ENCODE results near the gene CTPS2.

CTPS2 gene

DNA sequence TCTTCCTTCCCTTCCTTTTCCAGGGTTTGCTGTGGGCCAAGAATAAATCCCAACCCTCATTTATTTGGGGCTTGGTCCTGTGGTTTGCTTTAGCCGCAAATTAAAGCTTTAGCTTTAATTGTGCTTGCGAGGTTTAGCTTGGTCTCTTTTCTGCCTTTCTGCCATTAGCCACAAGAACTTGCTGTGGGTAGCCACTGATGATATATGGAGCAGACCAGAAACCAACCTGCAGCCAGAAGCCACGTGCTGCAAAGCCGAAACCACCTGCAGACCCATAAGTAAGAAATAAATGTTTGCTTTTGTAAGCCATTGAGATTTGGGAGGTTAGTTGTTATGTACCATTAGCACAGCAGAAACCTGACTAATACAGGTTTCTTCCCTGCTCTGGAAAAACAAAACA lies 152.3 kb downstream of the CTPS2 start:
- DNase-seq (ENCODE audit: low read depth), result no peak
- no peak overlapping the region for H3K4me3 ChIP-seq (ENCODE audit: low read depth, low read length)
- TF ChIP-seq POLR2A (IDR thresholded peaks at IDR 0.05; ENCODE audit: extremely low read depth, insufficient read length) (no peak), MYC (IDR thresholded peaks at IDR 0.05; ENCODE audit: low read depth, low read length) (no peak)
- TF ChIP-seq, protein P1, sequence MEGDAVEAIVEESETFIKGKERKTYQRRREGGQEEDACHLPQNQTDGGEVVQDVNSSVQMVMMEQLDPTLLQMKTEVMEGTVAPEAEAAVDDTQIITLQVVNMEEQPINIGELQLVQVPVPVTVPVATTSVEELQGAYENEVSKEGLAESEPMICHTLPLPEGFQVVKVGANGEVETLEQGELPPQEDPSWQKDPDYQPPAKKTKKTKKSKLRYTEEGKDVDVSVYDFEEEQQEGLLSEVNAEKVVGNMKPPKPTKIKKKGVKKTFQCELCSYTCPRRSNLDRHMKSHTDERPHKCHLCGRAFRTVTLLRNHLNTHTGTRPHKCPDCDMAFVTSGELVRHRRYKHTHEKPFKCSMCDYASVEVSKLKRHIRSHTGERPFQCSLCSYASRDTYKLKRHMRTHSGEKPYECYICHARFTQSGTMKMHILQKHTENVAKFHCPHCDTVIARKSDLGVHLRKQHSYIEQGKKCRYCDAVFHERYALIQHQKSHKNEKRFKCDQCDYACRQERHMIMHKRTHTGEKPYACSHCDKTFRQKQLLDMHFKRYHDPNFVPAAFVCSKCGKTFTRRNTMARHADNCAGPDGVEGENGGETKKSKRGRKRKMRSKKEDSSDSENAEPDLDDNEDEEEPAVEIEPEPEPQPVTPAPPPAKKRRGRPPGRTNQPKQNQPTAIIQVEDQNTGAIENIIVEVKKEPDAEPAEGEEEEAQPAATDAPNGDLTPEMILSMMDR (IDR thresholded peaks at IDR 0.05; ENCODE audit: low read depth, low read length), result no peak
- TF ChIP-seq, protein P2, sequence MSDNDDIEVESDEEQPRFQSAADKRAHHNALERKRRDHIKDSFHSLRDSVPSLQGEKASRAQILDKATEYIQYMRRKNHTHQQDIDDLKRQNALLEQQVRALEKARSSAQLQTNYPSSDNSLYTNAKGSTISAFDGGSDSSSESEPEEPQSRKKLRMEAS (IDR thresholded peaks at IDR 0.05; ENCODE audit: low read depth, low read length), result no peak

DNA sequence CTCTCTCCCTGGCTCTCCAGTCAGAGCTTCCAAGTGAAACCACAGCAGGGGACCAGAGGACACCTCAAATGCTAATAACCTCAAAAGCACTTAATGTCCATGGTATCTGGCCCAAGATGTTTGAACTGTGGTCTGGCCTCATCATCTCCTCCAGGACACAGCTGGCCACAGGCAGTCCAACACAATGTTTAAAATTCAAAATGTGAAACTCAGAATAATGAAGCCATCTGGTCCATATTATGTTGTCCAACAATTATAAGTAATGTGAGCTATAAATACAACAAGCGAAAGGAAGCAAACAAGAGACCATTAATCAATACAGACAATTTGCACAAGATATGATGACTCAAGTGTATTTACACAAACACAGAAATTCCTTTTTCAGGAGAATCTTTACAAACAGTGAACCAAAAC lies 153.3 kb downstream of the CTPS2 start:
- TF ChIP-seq, protein P2 (IDR thresholded peaks at IDR 0.05; ENCODE audit: low read depth, low read length), result no peak
- TF ChIP-seq POLR2A (IDR thresholded peaks at IDR 0.05; ENCODE audit: extremely low read depth, insufficient read length) (no peak), MYC (IDR thresholded peaks at IDR 0.05; ENCODE audit: low read depth, low read length) (no peak)
- TF ChIP-seq, protein P1 (IDR thresholded peaks at IDR 0.05; ENCODE audit: low read depth, low read length), result no peak
- DNase-seq (ENCODE audit: low read depth), result no peak
- H3K4me3 ChIP-seq (ENCODE audit: low read depth, low read length), result no peak overlapping the region

DNA sequence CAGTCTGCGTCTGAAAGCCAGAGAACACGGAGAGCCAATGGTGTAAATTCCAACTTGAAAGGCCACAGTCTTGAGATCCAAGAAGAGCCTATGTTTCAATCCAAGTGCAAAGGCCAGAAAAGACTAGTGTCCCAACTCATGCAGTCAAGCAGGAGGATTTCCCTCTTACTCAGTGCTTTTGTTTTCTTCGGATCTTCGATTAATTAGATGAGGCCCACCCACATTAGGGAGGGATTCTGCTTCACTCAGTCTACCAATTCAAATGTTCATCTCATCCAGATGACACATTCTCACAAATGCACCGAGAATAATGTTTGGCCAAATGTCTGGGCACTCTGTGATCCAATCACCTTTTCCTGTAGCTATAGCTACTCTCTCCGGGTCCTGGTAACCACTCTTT lies 154.0 kb downstream of the CTPS2 start:
- TF ChIP-seq, protein P1 (IDR thresholded peaks at IDR 0.05; ENCODE audit: low read depth, low read length), result no peak
- TF ChIP-seq, protein P2 (IDR thresholded peaks at IDR 0.05; ENCODE audit: low read depth, low read length), result no peak
- TF ChIP-seq MYC (IDR thresholded peaks at IDR 0.05; ENCODE audit: low read depth, low read length) (no peak), POLR2A (IDR thresholded peaks at IDR 0.05; ENCODE audit: extremely low read depth, insufficient read length) (no peak)
- H3K4me3 ChIP-seq (ENCODE audit: low read depth, low read length), result no peak overlapping the region
- no peak for DNase-seq (ENCODE audit: low read depth)

DNA sequence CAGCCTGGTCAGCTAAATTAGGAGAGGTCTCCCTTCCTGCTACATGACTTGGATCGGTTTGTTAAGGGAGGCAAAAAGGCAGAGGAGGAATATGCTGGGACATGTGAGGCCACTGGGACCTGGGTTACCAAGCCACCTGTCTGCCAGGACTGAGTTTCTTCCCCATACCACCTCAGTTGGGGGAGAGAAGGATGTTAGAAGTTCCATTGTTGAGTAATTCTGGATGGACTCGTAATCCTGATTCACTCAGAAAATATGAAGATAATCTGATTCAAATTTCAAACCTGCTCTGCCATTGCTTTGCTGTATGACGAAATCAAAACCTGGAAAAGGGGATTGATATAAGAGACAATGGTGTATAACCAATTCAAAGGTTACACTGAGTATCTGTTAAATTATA lies 159.9 kb downstream of the CTPS2 start:
- no peak overlapping the region for H3K4me3 ChIP-seq (ENCODE audit: low read depth, low read length)
- TF ChIP-seq POLR2A (IDR thresholded peaks at IDR 0.05; ENCODE audit: extremely low read depth, insufficient read length), result no peak
- no peak for TF ChIP-seq MYC (IDR thresholded peaks at IDR 0.05; ENCODE audit: low read depth, low read length)
- no peak for DNase-seq (ENCODE audit: low read depth)

DNA sequence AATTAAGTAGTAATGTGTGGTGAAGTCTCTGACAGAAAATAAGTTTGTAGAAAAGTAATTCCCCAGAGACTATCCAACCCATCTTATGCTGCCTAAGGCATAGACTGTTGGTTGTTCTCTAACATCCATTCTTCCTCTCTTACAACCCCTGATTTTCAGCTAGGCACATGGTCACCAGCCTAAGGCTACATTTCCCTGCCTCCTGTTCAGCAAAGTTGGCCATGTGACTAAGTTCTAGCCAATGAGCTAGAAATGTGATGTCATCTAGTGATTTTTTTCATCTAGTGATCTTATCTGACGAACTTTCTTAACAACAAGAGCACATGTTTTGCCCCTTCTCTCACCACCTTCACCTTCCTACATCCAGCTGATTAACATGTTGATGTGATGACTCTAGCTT lies 164.8 kb downstream of the CTPS2 start:
- no peak for DNase-seq (ENCODE audit: low read depth)
- H3K4me3 ChIP-seq (ENCODE audit: low read depth, low read length), result no peak overlapping the region
- no peak for TF ChIP-seq MYC (IDR thresholded peaks at IDR 0.05; ENCODE audit: low read depth, low read length)
- TF ChIP-seq, protein P1 (IDR thresholded peaks at IDR 0.05; ENCODE audit: low read depth, low read length), result no peak
- TF ChIP-seq POLR2A (IDR thresholded peaks at IDR 0.05; ENCODE audit: extremely low read depth, insufficient read length), result no peak
- TF ChIP-seq, protein P2 (IDR thresholded peaks at IDR 0.05; ENCODE audit: low read depth, low read length), result no peak

DNA sequence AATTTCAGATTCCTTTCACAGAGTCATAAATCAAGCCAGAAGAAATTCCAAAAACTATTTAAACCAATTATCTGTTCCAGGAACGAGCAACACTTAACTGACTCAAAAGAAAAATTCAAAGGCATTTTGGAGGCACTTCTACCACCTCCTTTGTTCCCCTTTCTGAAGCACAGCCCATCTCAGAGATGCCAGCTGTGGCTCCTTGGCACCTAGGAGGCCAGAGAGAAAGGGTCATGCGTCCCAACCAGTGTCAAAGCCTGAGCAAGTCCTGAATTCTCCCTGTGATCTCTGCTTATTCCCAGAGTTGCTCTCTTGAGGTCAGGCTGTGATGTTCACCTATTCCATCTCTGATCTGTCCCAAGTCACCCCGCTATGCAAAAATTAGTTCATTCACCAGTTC lies 167.5 kb downstream of the CTPS2 start:
- no peak for DNase-seq (ENCODE audit: low read depth)
- TF ChIP-seq POLR2A (IDR thresholded peaks at IDR 0.05; ENCODE audit: extremely low read depth, insufficient read length), result no peak
- TF ChIP-seq, protein P1 (IDR thresholded peaks at IDR 0.05; ENCODE audit: low read depth, low read length), result no peak
- TF ChIP-seq, protein P2 (IDR thresholded peaks at IDR 0.05; ENCODE audit: low read depth, low read length), result no peak
- TF ChIP-seq MYC (IDR thresholded peaks at IDR 0.05; ENCODE audit: low read depth, low read length), result no peak

More for the DNA sequence above, 167.5 kb downstream of the CTPS2 start:
- H3K4me3 ChIP-seq (ENCODE audit: low read depth, low read length), result no peak overlapping the region
